ENCODE measurements around the gene ZNF628.

Gene ZNF628

GRCh38 chr19:55455576-55456235 lies 20.7 kb upstream of the ZNF628 start:
- Mint-ChIP-seq H3K27ac (no peak overlapping the region), H3K9me3 (no peaks in the 10 kb centered on the region), H3K27me3 (peaks cover 21 to 35% of the 10 kb centered on the region in 2 donors), H3K4me1 (peaks cover 21 to 50% of the 10 kb centered on the region in 2 donors), H3K36me3 (peaks cover 28 to 36% of the 10 kb centered on the region in 2 donors), H3K4me3 (no peak overlapping the region)
- DNase-seq (no peak), ATAC-seq (replicated peaks) (no peak)

- no peak overlapping the region for H3K4me3 Mint-ChIP-seq
- no peaks in the 10 kb centered on the region for H3K9me3 Mint-ChIP-seq
- peaks cover 22 to 50% of the 10 kb centered on the region in 2 donors for H3K4me1 Mint-ChIP-seq
- no peak for ATAC-seq (replicated peaks)
- peaks cover 28 to 36% of the 10 kb centered on the region in 2 donors for H3K36me3 Mint-ChIP-seq
- no peak for DNase-seq
- peaks cover 17 to 34% of the 10 kb centered on the region in 2 donors for H3K27me3 Mint-ChIP-seq
- no peak overlapping the region for H3K27ac Mint-ChIP-seq
Measured at GRCh38 chr19:55456347-55456746, 20.1 kb upstream of the ZNF628 start.

GRCh38 chr19:55457683-55458457 lies 18.5 kb upstream of the ZNF628 start:
- H3K9me3 Mint-ChIP-seq: no peaks in the 10 kb centered on the region
- H3K4me1 Mint-ChIP-seq: peaks cover 24 to 50% of the 10 kb centered on the region in 2 donors
- H3K36me3 Mint-ChIP-seq: peaks cover 27 to 36% of the 10 kb centered on the region in 2 donors
- DNase-seq (no peak), ATAC-seq (replicated peaks) (no peak)
- no peak overlapping the region for H3K27ac Mint-ChIP-seq
- no peak overlapping the region for H3K4me3 Mint-ChIP-seq
- peaks cover 12 to 21% of the 10 kb centered on the region in 2 donors for H3K27me3 Mint-ChIP-seq

- DNase-seq: no peak
- no peak for ATAC-seq (replicated peaks)
- Mint-ChIP-seq H3K27ac (no peak overlapping the region), H3K4me1 (peaks cover 15 to 36% of the 10 kb centered on the region in 2 donors), H3K27me3 (peaks cover 0 to 5% of the 10 kb centered on the region in 2 donors), H3K36me3 (peaks cover 12 to 19% of the 10 kb centered on the region in 2 donors), H3K4me3 (peak overlapping the region in 1 of 2 donors; percentile 93), H3K9me3 (no peaks in the 10 kb centered on the region)
Measured at GRCh38 chr19:55459551-55459949, 16.9 kb upstream of the ZNF628 start.

- H3K4me1 Mint-ChIP-seq: peaks cover 15 to 31% of the 10 kb centered on the region in 2 donors
- peak overlapping the region; percentile 90 to 93 for H3K4me3 Mint-ChIP-seq
- no peaks in the 10 kb centered on the region for H3K9me3 Mint-ChIP-seq
- ATAC-seq (replicated peaks): no peak
- DNase-seq: no peak
- H3K27ac Mint-ChIP-seq: no peak overlapping the region
- no peaks in the 10 kb centered on the region for H3K27me3 Mint-ChIP-seq
- peaks cover 8 to 13% of the 10 kb centered on the region in 2 donors for H3K36me3 Mint-ChIP-seq
Measured at GRCh38 chr19:55459950-55460657, 16.3 kb upstream of the ZNF628 start.

- Mint-ChIP-seq H3K4me3 (peak overlapping the region; percentile 90 to 93), H3K36me3 (peaks cover 1 to 7% of the 10 kb centered on the region in 2 donors)
- no peak for DNase-seq
Measured at GRCh38 chr19:55460670-55461258, 15.7 kb upstream of the ZNF628 start.

GRCh38 chr19:55461259-55461973 lies 15.0 kb upstream of the ZNF628 start, which contains the start of gene ISOC2:
Gene ISOC2 (minus strand): TSS chr19:55461642. CDS start chr19:55456486, 5,156 bp downstream.
- Mint-ChIP-seq H3K27ac (peak within 1 kb of the TSS; percentile 95), H3K4me1 (peaks cover 15 to 25% of the 10 kb centered on the region in 2 donors), H3K4me3 (peak within 1 kb of the TSS; percentile 90 to 93), H3K36me3 (peaks cover 0 to 6% of the 10 kb centered on the region in 2 donors), H3K27me3 (no peaks in the 10 kb centered on the region), H3K9me3 (no peaks in the 10 kb centered on the region)
- peak; percentile 96 to 97 for ATAC-seq (replicated peaks)
- peak; percentile 100 for DNase-seq

More at GRCh38 chr19:55460670-55461258, 15.7 kb upstream of the ZNF628 start:
- Mint-ChIP-seq H3K9me3 (no peaks in the 10 kb centered on the region), H3K27ac (peak overlapping the region; percentile 95), H3K27me3 (no peaks in the 10 kb centered on the region), H3K4me1 (peaks cover 15 to 25% of the 10 kb centered on the region in 2 donors)
- peak in 1 of 2 donors; percentile 8 for ATAC-seq (replicated peaks)

GRCh38 chr19:55461974-55462626 lies 14.3 kb upstream of the ZNF628 start:
- Mint-ChIP-seq H3K9me3 (no peaks in the 10 kb centered on the region), H3K4me3 (peak overlapping the region; percentile 90 to 93), H3K27me3 (no peaks in the 10 kb centered on the region), H3K4me1 (peaks cover 14 to 25% of the 10 kb centered on the region in 2 donors), H3K36me3 (no peaks in the 10 kb centered on the region), H3K27ac (peak overlapping the region; percentile 95)
- ATAC-seq (replicated peaks): no peak
- DNase-seq: no peak

GRCh38 chr19:55462722-55463121 lies 13.7 kb upstream of the ZNF628 start:
- DNase-seq (no peak), ATAC-seq (replicated peaks) (no peak)
- Mint-ChIP-seq H3K9me3 (no peaks in the 10 kb centered on the region), H3K36me3 (no peaks in the 10 kb centered on the region), H3K4me3 (peak overlapping the region; percentile 90 to 93), H3K27me3 (no peaks in the 10 kb centered on the region), H3K4me1 (peaks cover 14 to 30% of the 10 kb centered on the region in 2 donors), H3K27ac (no peak overlapping the region)

- no peaks in the 10 kb centered on the region for H3K9me3 Mint-ChIP-seq
- H3K4me3 Mint-ChIP-seq: no peak overlapping the region
- peaks cover 17 to 36% of the 10 kb centered on the region in 2 donors for H3K4me1 Mint-ChIP-seq
- no peaks in the 10 kb centered on the region for H3K36me3 Mint-ChIP-seq
- no peaks in the 10 kb centered on the region for H3K27me3 Mint-ChIP-seq
- no peak overlapping the region for H3K27ac Mint-ChIP-seq
- ATAC-seq (replicated peaks) (no peak), DNase-seq (no peak)
Measured at GRCh38 chr19:55463583-55464031, 12.8 kb upstream of the ZNF628 start.

- DNase-seq (no peak), ATAC-seq (replicated peaks) (no peak)
- H3K4me3 Mint-ChIP-seq: no peak overlapping the region
- peaks cover 17 to 36% of the 10 kb centered on the region in 2 donors for H3K4me1 Mint-ChIP-seq
- no peak overlapping the region for H3K27ac Mint-ChIP-seq
- H3K27me3 Mint-ChIP-seq: no peaks in the 10 kb centered on the region
- H3K9me3 Mint-ChIP-seq: no peaks in the 10 kb centered on the region
- no peaks in the 10 kb centered on the region for H3K36me3 Mint-ChIP-seq
Measured at GRCh38 chr19:55464039-55464661, 12.3 kb upstream of the ZNF628 start.

- peaks cover 17 to 34% of the 10 kb centered on the region in 2 donors for H3K4me1 Mint-ChIP-seq
- no peak within 1 kb of the TSS for H3K4me3 Mint-ChIP-seq
- no peaks in the 10 kb centered on the region for H3K36me3 Mint-ChIP-seq
- no peak within 1 kb of the TSS for H3K27ac Mint-ChIP-seq
- ATAC-seq (replicated peaks): no peak
- H3K27me3 Mint-ChIP-seq: no peaks in the 10 kb centered on the region
- no peaks in the 10 kb centered on the region for H3K9me3 Mint-ChIP-seq
- DNase-seq: no peak
Measured at GRCh38 chr19:55464662-55465054, 11.8 kb upstream of the ZNF628 start, which contains the start of gene C19orf85. Gene C19orf85 (minus strand): TSS chr19:55464751. CDS start chr19:55464554, 197 bp downstream.
